Glomerular visceral epithelial cell (primary cell): ENCODE measurements around the gene TTC39B.

ENCODE experiments used
- DNase-seq: peaks from one replicate; pipeline ENCODE4 v3.0.0-alpha.2; 2016; ENCODE audit errors: extremely low spot score

TTC39B gene

GRCh38 chr9:15304632-15305031, 2.4 kb downstream of the TTC39B start:
- no peak for DNase-seq

GRCh38 chr9:15300218-15300617, 6.8 kb downstream of the TTC39B start:
- no peak for DNase-seq

DNA sequence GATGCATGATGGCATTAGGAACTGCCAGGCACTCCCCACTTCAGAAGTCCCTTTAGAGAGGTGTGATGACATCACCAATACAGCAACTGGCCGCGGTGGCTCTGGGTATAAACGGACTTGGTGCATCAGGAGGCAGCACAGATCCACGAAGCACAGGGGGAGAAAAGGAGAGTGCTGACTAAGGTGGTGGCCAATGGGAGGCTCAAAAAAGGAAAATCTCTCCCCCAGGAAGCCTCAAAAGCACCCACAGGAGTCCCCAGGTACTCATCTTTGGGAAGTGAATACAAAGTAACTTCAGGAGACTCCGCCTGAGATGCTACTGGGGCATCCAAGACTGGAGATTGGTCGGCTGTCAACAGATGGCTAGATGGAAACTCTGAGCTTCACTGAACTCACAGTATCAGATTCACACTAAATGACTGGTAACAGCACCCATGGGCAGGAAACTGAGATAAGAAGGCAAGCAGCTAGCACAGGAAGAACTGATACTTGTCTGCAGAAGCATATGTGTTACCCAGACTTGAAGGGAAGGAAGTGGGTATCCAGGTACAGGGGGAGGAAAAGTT, 7.6 kb downstream of the TTC39B start:
- DNase-seq, result no peak

DNA sequence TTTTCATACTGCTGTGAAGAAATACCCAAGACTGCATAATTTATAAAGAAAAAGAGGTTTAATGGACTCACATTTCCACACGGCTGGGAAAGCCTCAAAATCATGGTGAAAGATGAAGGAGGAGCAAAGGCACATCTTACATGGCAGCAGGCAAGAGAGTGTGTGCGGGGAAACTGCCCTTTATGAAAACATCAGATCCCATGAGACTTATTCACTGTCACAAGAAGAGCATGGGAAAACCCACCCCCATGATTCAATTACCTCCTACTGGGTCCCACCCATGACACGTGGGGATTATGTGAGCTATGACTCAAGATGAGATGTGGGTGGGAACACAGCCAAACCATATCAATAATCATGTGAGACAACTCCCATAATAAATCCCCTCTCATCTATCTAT, 8.7 kb downstream of the TTC39B start:
- no peak for DNase-seq

DNA sequence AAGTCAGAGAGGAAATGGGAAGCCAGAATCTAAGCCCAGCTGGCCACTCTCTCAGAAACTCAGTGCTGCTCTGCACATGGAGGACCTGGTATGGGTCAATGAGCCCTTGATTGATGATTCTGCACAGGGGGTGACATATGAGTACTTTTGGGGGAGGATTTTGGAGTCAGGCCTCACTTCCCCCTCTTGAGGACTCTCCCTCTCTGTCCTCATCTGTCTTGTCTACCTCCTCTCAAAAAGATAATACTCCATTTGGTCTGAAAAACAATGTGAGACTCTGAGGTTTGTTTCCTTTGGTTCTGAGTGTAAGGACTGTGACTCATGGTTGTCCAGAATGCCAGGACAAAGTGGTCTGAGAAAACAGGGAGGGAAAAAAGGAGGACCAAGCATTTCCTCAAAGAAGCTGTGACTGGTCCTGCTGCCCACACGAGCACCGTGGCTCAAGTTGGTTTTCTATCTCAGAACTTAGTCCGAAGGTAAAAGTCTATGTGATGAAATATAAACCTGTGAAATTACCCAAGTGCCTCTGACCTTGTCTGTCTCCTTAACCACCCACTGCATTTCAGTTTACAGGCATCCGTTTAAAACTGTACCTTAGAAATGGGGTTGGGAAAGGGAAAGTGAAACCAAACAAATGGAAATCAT, 11.1 kb downstream of the TTC39B start:
- DNase-seq, result peak; percentile 70

DNA sequence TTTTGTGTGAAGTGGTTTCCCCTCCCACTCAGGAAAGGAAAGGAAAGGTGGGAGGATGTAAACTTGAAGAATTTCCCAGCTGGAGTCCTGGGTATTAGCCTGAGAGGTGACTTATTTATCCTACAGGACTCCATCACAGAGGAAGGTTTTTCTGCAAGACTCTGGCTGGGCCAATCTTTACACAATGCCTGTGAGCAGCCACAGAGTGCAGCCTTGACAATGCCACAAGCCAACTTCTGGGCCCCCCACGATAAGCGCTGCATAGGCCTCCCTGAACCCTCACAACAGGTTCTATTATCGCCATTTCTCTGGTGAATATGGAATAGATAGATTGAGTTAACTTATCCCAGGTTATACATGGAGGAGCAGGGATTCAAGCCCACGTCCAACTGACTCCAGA, 12.4 kb downstream of the TTC39B start:
- DNase-seq, result no peak

GRCh38 chr9:15293804-15294316, 13.2 kb downstream of the TTC39B start:
- no peak for DNase-seq

DNA sequence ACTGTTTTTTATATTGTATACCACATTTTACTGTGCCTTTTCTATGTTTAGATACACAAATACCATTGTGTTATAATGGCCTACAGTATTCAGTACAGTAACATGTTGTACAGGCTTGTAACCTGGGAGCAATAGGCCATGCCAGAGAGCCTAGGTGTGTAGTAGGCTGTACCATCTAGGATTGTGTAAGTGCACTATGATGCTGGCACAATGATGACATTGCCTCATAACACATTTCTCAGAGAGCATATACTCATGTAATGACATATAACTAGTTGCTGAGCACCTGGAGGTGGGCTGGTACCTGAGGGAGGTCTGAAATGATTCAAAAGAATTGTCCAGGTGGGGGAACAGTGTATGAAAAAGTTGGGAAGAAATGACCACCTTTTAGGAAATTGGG, 13.9 kb downstream of the TTC39B start:
- no peak for DNase-seq

- DNase-seq, result no peak
These were observed 17.4 kb downstream of the TTC39B start for GRCh38 chr9:15289603-15290002.

DNA sequence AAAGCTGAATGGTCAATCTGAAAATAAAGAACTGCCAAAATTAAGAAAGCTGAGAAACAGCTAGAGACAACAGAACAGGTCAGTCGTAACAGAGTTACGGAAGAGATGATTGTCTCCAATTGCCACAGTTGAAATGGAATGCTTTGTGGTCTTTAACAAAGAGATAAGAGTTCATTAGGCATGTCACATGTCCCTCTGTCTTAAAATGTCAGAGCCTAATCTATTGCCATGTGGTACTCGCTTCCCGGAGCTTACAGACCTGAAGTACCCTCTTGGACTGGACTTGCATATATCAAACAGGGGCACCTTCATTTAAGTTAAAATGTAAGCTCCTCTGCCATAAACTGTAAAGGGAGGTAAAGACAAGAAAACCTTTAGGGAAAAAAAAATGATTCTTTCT, 19.7 kb downstream of the TTC39B start:
- DNase-seq, result no peak

GRCh38 chr9:15286161-15286821, 20.7 kb downstream of the TTC39B start:
- DNase-seq, result no peak

DNA sequence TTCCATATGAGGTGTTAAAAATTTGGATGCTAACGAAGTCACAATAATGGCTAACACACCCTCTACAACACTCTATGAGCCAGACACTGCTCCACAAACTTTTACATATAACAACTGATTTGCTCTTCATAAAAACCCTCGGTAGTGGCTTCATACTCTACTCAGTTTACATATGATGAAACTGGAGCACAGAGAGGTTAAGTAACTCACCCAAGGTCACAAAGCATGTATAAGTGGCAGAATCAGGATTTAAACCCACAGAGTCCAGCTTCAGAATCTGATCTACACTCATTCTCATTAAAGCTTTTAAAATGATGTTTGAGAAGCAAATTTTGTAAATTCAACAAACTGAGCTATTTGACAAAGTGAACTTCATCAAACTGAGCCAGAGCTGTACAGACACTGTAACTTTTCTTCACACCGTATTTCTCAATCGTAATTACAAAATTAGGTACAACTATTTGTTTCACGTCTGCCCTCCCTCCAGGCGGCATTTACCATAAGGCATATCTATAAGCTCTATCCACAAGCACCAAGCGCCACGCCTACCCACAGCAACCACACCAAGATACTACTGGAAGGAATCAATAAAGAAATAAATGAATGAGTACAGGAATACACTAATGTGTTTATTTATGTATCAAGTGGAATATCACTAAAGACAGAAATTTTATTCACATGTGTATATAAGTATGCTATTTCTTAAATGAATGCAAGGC, 24.3 kb downstream of the TTC39B start:
- DNase-seq, result no peak

DNA sequence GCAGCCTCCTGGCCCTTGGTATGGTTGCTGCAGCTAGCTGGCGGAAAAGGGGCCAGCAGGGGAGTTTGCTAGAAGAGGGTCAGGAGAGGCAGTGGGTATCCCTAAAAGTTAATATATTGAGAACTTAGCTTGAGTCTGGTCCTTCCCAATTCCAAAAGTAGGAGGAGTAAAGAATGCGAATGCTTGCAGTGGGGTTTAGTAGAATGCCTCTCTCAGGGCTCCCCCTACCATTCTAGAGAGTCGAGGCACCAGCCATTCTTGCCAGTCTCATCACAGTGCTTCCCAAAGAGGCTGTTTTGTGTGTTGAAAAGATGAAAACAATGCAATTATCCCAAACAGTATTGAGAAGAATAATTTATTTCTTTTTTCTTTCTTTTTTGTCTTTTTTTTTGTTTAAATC, 26.4 kb downstream of the TTC39B start:
- no peak for DNase-seq

DNA sequence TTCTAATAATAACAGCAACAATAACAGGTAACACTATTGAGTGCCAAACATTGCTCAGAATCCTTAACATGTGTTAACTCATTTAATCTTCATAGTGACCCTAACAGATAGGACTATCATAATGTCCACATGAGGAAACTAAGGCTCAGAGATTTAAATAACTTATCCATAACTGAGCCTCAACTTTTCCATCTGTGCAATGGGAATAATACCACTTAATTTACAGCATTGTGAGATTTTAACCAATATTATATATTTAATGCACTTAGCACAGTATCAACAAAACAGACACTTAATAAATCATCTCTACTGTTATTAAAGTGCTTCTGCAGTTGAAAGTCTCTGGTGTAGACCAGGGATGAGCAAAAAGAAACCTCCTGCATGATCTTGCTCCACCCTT, 28.2 kb downstream of the TTC39B start:
- no peak for DNase-seq

DNA sequence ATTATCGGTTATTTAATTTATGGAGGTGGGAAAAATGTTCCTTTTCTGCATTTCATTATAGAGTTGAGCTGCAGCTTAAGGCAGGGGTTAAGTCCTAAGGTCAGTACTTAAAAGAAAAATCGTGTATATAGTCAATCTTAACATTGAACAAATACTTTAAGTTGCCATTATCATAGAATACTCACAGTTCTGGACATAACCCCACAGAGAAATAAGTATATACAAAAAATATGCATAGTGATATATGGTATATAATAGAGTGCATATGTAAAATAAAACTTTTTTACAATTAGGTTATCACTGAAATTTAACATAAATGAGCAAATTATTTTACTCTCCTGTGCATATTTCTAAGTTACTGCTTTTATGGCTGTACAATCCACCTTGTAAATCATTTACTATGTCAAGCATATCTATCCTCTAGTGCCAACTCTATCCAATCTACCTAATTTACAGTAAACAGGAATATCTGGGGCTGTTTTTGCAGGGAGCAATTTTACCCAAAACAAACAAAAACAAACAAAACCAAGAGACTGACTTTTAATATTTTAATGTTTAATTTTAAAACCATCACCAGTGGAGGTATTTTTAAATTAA, 28.8 kb downstream of the TTC39B start:
- no peak for DNase-seq

- DNase-seq, result peak; percentile 50
These were observed 29.5 kb downstream of the TTC39B start for GRCh38 chr9:15277400-15278090.

GRCh38 chr9:15276328-15276938, 30.6 kb downstream of the TTC39B start:
- DNase-seq, result no peak

DNA sequence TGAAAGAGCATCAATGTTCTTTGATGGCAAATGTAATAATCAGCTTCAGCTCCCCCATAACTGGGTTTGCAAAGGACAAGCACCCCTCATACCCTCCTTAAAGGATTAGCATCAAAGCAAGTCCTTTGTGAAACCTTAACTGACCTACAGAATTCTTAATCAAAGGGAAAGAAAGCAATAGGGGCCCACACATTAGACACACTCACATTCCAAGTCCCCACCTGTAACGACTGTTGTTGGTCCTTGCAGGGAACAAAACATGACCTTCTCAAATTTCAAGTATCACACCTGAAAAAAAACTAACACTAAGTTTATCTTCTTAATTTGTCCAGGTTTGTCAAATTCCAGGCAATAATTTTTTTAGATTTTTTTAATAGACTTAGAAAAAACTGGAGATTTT, 32.6 kb downstream of the TTC39B start:
- no peak for DNase-seq

GRCh38 chr9:15272377-15272928, 34.6 kb downstream of the TTC39B start:
- DNase-seq, result no peak

GRCh38 chr9:15271403-15271802, 35.6 kb downstream of the TTC39B start:
- DNase-seq, result no peak

GRCh38 chr9:15268782-15269181, 38.2 kb downstream of the TTC39B start:
- no peak for DNase-seq
